ENCODE measurements around the gene ATP10A.
A peak's percentile ranks its signal among the peaks of the same experiment; 100 is the strongest.

ATP10A gene, protein sequence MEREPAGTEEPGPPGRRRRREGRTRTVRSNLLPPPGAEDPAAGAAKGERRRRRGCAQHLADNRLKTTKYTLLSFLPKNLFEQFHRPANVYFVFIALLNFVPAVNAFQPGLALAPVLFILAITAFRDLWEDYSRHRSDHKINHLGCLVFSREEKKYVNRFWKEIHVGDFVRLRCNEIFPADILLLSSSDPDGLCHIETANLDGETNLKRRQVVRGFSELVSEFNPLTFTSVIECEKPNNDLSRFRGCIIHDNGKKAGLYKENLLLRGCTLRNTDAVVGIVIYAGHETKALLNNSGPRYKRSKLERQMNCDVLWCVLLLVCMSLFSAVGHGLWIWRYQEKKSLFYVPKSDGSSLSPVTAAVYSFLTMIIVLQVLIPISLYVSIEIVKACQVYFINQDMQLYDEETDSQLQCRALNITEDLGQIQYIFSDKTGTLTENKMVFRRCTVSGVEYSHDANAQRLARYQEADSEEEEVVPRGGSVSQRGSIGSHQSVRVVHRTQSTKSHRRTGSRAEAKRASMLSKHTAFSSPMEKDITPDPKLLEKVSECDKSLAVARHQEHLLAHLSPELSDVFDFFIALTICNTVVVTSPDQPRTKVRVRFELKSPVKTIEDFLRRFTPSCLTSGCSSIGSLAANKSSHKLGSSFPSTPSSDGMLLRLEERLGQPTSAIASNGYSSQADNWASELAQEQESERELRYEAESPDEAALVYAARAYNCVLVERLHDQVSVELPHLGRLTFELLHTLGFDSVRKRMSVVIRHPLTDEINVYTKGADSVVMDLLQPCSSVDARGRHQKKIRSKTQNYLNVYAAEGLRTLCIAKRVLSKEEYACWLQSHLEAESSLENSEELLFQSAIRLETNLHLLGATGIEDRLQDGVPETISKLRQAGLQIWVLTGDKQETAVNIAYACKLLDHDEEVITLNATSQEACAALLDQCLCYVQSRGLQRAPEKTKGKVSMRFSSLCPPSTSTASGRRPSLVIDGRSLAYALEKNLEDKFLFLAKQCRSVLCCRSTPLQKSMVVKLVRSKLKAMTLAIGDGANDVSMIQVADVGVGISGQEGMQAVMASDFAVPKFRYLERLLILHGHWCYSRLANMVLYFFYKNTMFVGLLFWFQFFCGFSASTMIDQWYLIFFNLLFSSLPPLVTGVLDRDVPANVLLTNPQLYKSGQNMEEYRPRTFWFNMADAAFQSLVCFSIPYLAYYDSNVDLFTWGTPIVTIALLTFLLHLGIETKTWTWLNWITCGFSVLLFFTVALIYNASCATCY (N-terminal part only)

GRCh38 chr15:25863111-25863967 is at the start of gene ATP10A:
TSS of gene ATP10A (minus strand) at chr15:25863327. CDS start at chr15:25863096, 231 bp downstream.
- intact Hi-C loops (cut with DNase I): no loop called here
- DNase-seq: peak in 5 of 42 donors; percentile 14 to 33 (median 16)

DNA sequence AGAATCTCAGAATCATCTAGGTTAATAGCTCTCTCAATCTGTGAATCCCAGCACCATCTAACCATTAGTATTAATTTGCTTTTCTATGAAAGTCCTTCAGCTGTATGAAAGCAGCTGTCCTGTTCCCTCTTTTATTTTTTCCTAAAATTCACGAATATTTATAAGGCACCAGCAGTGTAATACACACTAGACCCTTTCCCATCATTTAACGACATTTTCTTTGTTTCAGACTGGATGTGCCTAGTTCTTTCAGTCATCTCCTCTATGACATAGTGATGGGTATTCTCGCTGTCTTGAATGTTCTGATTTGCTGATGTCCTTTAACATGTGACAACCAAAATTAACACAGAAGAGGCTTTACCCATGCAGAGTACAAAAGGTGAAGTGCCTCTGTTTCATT is 48.9 kb upstream of the ATP10A start:
- no peak for DNase-seq
- intact Hi-C loops (cut with DNase I): no loop called here

- intact Hi-C loops (cut with DNase I): no loop called here
- DNase-seq: no peak
Measured at GRCh38 chr15:25910832-25911231, 47.7 kb upstream of the ATP10A start.

- intact Hi-C loops (cut with DNase I): no loop called here
- DNase-seq: no peak
Measured at GRCh38 chr15:25909806-25910205, 46.7 kb upstream of the ATP10A start.

GRCh38 chr15:25909325-25909724 is 46.2 kb upstream of the ATP10A start:
- DNase-seq: no peak
- intact Hi-C loops (cut with DNase I): no loop called here

GRCh38 chr15:25905140-25905539 is 42.0 kb upstream of the ATP10A start:
- no peak for DNase-seq
- intact Hi-C loops (cut with DNase I): no loop called here

- DNase-seq: no peak
- intact Hi-C loops (cut with DNase I): no loop called here
Measured at GRCh38 chr15:25903024-25903581, 40.0 kb upstream of the ATP10A start.

GRCh38 chr15:25901811-25902605 is 38.9 kb upstream of the ATP10A start:
- intact Hi-C loops (cut with DNase I): no loop called here
- no peak for DNase-seq

- peak in 1 of 42 donors; percentile 9 for DNase-seq
- intact Hi-C loops (cut with DNase I): no loop called here
Measured at GRCh38 chr15:25900901-25901300, 37.8 kb upstream of the ATP10A start.

GRCh38 chr15:25900431-25900830 is 37.3 kb upstream of the ATP10A start:
- DNase-seq: no peak
- intact Hi-C loops (cut with DNase I): no loop called here

GRCh38 chr15:25899870-25900269 is 36.7 kb upstream of the ATP10A start:
- intact Hi-C loops (cut with DNase I): no loop called here
- no peak for DNase-seq

GRCh38 chr15:25897658-25898057 is 34.5 kb upstream of the ATP10A start:
- no peak for DNase-seq
- intact Hi-C loops (cut with DNase I): no loop called here

- no peak for DNase-seq
- intact Hi-C loops (cut with DNase I): no loop called here
Measured at GRCh38 chr15:25894371-25894902, 31.3 kb upstream of the ATP10A start.

DNA sequence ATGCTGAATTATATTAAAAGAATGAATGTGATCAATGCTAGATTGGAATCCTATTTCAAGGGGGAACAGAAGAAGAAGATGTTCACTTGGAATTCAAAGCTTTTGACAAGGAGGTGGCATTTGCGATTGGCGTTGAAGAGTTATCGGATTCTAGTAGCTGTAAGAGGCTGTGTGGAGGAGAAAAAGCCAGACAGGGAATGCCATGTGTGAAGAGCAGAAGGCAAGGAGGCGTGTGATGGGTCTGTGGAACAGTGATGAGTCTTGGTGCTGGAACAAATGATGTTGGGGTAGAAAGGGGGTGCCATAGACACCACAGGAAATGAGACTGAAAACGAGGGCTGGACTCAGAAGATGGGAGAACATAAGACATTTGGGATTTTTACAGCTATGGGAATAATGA is 30.5 kb upstream of the ATP10A start:
- DNase-seq: no peak
- intact Hi-C loops (cut with DNase I): no loop called here

GRCh38 chr15:25892126-25892525 is 29.0 kb upstream of the ATP10A start:
- no peak for DNase-seq
- intact Hi-C loops (cut with DNase I): no loop called here

GRCh38 chr15:25891081-25891480 is 28.0 kb upstream of the ATP10A start:
- no peak for DNase-seq
- intact Hi-C loops (cut with DNase I): no loop called here

DNA sequence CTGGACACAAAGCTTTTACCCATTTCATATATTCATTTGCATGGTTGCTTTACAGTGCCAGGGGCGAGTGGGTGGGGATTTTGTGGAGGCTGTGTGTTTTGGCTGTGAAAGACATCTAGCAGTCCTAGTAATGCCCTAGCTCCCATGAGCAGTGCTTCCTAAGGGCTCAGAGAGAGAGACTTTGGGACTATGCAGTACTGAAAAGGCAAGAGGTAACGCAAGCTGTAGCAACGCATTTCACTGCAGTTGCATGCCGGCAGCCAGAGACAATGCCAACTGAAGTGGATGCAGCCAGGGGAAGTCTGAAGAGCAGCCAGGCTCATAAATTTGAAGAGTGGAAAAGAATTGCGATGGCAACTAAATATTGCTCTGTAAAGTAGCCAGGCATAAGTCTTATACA is 27.4 kb upstream of the ATP10A start:
- no peak for DNase-seq
- intact Hi-C loops (cut with DNase I): no loop called here

Data from head of caudate nucleus (tissue), 42 donors.